Measurements from ENCODE around the gene SLC35E2B. TPM values are rescaled to one million over a fixed set of nuclear protein-coding genes. Genes with fewer than 3 reads are reported as not detected.
"Not testable (repeated sequence)": the region's sequence is repeated elsewhere in the genome, so short reads cannot be mapped to it uniquely, and the experiment has no call there.

Gene SLC35E2B
- total RNA-seq, 1 donor from 2014 or later, result 151 TPM

DNA sequence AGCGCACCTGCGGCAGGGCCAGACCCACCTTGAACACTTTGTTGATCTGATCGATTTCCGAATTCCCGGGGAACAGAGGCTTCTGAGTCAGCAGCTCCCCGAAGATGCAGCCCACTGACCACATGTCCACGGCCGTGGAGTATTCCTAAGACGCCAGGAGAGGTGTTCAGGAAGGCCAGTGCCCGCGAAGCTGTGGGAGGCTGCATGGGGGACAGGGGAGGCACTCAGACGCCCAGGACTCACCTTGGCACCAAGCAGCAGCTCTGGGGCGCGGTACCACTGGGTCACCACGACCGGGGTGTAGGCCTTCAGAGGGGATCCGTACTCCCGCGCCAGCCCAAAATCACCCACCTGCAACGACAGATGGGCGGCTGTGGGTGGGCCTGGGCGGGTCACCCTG, 11.2 kb upstream of the SLC35E2B start:
- Mint-ChIP-seq H3K27me3 (ENCODE audit: unreplicated experiment) (no peaks in the 10 kb centered on the region), H3K27ac (ENCODE audit: unreplicated experiment) (no peak overlapping the region), H3K4me1 (ENCODE audit: low read depth, unreplicated experiment) (no peaks in the 10 kb centered on the region), H3K4me3 (ENCODE audit: unreplicated experiment) (no peak overlapping the region), H3K36me3 (ENCODE audit: unreplicated experiment) (no peaks in the 10 kb centered on the region), H3K9me3 (ENCODE audit: unreplicated experiment) (peaks cover 1% of the 10 kb centered on the region)
- no peak for DNase-seq
- TF ChIP-seq, protein P1, sequence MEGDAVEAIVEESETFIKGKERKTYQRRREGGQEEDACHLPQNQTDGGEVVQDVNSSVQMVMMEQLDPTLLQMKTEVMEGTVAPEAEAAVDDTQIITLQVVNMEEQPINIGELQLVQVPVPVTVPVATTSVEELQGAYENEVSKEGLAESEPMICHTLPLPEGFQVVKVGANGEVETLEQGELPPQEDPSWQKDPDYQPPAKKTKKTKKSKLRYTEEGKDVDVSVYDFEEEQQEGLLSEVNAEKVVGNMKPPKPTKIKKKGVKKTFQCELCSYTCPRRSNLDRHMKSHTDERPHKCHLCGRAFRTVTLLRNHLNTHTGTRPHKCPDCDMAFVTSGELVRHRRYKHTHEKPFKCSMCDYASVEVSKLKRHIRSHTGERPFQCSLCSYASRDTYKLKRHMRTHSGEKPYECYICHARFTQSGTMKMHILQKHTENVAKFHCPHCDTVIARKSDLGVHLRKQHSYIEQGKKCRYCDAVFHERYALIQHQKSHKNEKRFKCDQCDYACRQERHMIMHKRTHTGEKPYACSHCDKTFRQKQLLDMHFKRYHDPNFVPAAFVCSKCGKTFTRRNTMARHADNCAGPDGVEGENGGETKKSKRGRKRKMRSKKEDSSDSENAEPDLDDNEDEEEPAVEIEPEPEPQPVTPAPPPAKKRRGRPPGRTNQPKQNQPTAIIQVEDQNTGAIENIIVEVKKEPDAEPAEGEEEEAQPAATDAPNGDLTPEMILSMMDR (IDR thresholded peaks at IDR 0.05; ENCODE audit: partially characterized antibody, unreplicated experiment), result no peak

DNA sequence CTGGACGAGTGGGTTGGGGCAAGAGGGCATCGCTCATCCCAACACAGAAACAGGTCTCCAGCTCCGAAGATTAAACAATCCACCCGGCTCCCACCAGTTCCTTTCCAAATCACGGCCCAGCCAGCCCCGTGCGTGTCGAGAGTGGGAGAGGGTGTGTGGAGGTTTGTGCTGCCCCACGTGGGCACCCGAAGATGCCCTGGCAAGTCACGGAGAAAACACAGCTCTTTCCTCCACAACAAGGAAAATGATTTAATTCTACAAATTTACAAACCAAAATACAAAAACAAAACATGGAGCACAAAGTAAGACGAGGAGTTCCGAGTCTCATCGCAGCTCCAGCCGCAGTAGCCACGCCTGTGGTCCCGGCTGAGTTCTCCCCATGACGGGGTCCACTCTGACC, 9.9 kb upstream of the SLC35E2B start:
- H3K4me3 Mint-ChIP-seq (ENCODE audit: unreplicated experiment); H3K9me3 Mint-ChIP-seq (ENCODE audit: unreplicated experiment); H3K4me1 Mint-ChIP-seq (ENCODE audit: low read depth, unreplicated experiment); H3K36me3 Mint-ChIP-seq (ENCODE audit: unreplicated experiment); H3K27me3 Mint-ChIP-seq (ENCODE audit: unreplicated experiment); H3K27ac Mint-ChIP-seq (ENCODE audit: unreplicated experiment); DNase-seq: not testable (repeated sequence)

DNA sequence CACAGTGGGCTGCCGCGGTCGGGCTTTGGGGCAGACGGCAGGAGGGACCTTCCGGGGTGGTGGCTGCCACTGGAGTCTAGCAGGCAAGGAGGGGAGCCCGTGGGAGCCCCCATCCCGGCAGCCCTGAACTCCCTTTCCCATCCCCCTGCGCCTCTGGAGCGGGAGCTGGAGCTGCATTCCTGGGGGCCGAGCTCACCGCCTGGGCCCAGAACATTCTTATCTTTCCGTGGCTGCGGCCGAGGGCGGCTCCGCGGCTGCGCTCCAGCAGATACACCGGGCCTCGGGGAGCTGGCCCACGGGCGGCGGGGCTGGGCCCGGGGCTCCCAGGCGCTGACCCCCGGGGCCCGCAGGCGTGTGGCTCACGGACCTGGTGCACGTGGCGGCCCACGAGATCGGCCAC, 8.0 kb upstream of the SLC35E2B start:
- not testable (repeated sequence) for H3K4me1 Mint-ChIP-seq (ENCODE audit: low read depth, unreplicated experiment); H3K27me3 Mint-ChIP-seq (ENCODE audit: unreplicated experiment); H3K9me3 Mint-ChIP-seq (ENCODE audit: unreplicated experiment); H3K36me3 Mint-ChIP-seq (ENCODE audit: unreplicated experiment); DNase-seq; H3K27ac Mint-ChIP-seq (ENCODE audit: unreplicated experiment); H3K4me3 Mint-ChIP-seq (ENCODE audit: unreplicated experiment)

DNA sequence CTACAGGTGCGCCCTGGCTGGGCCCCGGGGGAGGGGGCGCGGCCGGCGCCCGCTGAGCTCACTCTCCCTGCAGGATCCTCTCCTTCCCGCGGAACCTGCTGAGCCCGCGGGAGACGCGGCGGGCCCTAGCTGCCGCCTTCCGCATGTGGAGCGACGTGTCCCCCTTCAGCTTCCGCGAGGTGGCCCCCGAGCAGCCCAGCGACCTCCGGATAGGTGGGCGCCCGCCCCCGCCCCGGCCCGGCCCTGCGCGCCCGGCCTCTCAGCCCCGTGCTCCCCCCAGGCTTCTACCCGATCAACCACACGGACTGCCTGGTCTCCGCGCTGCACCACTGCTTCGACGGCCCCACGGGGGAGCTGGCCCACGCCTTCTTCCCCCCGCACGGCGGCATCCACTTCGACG, 7.5 kb upstream of the SLC35E2B start:
- not testable (repeated sequence) for DNase-seq; H3K36me3 Mint-ChIP-seq (ENCODE audit: unreplicated experiment); H3K27ac Mint-ChIP-seq (ENCODE audit: unreplicated experiment); H3K4me3 Mint-ChIP-seq (ENCODE audit: unreplicated experiment); H3K4me1 Mint-ChIP-seq (ENCODE audit: low read depth, unreplicated experiment); H3K9me3 Mint-ChIP-seq (ENCODE audit: unreplicated experiment); H3K27me3 Mint-ChIP-seq (ENCODE audit: unreplicated experiment)

DNA sequence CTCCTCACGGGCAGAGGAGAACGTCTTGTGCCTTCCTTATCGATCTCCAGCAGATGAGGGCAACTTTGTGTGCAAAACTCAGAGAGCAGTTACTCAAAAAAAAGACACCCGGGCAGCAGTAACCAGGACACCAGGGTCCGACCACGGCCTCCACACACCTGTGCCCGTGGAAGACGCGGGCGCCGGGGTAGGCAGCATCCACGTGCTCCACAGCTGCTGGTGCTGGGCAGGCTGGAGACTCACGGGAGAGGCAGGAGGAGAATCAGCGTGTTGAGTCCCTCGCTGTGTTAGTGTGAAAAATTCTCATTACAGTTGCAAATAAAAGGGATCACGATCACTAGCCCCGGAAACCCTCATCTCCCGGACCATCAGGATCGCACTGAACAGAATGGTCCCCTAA, 6.5 kb upstream of the SLC35E2B start:
- not testable (repeated sequence) for H3K9me3 Mint-ChIP-seq (ENCODE audit: unreplicated experiment); DNase-seq; H3K4me1 Mint-ChIP-seq (ENCODE audit: low read depth, unreplicated experiment); H3K36me3 Mint-ChIP-seq (ENCODE audit: unreplicated experiment); H3K4me3 Mint-ChIP-seq (ENCODE audit: unreplicated experiment); H3K27ac Mint-ChIP-seq (ENCODE audit: unreplicated experiment); H3K27me3 Mint-ChIP-seq (ENCODE audit: unreplicated experiment)

DNA sequence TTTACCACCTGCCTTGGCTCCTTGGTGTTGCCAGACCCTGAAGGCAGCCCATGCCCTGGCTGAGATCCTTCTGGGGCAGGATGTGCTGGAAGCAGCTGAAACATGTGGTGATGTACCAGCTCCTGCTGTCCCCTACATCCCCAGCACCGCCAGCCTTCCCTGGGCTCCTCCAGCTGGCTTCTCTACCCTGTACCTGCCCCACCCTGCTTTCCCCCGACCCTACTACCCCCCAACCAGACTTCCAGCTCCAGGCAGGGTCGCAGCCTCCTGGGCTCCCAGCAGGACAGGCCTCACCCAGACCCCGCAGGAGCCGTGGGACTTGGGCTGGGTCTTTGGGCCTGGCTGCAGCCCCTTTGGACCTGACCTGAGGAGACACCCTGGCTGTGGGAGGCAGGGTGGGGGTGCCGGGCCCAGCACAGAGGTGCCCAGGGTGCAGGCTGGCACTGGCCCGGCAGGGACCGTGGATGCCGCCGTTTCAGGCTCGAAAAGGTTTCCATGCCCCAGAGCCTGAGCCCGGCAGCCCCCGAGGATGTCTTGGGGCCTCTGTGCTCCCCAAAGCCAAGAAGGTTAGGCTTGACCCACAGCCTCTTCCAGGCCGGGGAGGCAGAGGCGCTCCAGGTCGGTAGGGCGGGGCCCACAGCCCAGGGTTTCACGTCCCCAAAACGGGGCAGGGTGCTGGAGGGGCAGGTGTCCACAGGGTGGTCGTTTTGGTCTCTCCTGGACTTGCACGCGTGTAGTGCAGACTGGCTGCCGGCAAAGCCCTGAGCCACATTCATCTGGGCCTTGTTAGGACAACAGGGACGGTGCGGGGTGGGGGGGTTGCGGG, 5.0 kb upstream of the SLC35E2B start:
- H3K4me3 Mint-ChIP-seq (ENCODE audit: unreplicated experiment); H3K27me3 Mint-ChIP-seq (ENCODE audit: unreplicated experiment); H3K9me3 Mint-ChIP-seq (ENCODE audit: unreplicated experiment); H3K4me1 Mint-ChIP-seq (ENCODE audit: low read depth, unreplicated experiment); H3K36me3 Mint-ChIP-seq (ENCODE audit: unreplicated experiment); H3K27ac Mint-ChIP-seq (ENCODE audit: unreplicated experiment); DNase-seq: not testable (repeated sequence)

DNA sequence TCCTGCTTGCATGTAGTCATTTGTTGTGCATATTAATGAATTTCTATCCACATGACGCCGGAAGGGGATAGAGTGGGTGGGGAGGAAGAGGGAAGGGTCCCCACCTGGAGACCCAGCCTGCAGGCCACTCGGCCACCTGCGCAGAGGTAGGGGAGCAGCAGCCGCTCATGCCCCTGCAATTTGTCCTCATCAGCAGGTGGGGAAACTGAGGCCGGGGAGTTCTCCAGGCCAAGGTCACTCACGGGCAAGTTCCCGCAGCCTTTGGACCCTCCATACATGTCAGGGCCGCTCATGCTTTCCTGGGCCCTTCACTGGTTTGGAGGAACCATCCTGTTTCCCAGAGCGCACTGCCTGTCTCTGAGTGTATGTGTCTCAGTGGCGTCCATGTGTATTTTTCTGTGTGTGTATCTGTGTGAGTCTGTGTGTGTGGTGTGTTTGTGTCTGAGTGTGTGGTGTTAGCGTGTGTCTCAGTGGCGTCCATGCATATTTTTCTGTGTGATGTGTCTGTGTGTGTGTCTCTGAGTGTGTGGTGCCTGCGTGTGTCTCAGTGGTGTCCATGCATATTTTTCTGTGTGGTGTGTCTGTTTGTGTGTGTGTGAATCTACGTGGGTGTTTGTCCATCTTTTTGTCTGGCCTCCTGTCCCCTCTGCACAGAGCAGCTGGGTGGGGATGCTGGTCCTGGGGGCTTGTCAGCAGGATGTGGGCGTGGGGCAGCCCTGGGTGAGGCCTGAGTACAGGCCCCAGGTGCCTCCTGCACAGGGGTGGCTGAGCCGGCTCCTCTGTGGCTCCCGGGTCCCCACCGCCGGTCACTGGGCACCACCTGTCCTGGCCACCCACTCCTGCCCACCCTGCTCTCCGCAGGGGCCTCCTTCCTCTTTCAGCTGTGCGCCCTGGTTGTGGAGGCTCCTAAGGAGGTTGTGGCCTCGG, 4.1 kb upstream of the SLC35E2B start:
- DNase-seq; H3K4me3 Mint-ChIP-seq (ENCODE audit: unreplicated experiment); H3K9me3 Mint-ChIP-seq (ENCODE audit: unreplicated experiment); H3K27me3 Mint-ChIP-seq (ENCODE audit: unreplicated experiment); H3K4me1 Mint-ChIP-seq (ENCODE audit: low read depth, unreplicated experiment); H3K36me3 Mint-ChIP-seq (ENCODE audit: unreplicated experiment): not testable (repeated sequence)
- H3K27ac Mint-ChIP-seq (ENCODE audit: unreplicated experiment), result peak overlapping the region; percentile 52

DNA sequence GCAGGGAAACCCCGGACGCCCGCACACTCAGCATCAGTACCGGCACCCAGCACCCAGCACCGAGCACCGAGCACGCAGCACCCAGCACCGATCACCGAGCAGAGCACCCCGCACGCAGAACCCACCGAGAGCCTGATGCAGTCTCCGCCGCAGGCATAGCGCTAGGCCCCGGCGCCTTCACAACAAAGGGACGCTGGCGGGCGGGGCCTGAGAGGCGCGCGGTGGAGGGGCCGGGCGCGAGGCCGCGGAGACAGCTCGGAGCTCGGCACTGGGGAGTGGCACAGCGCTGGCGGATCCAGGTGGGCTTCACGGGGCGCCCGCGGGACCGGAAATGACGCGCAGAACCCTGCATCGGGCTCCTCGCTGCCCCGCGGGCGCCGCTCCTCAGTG, 276 bp downstream of the SLC35E2B start:
- peak; percentile 87 for DNase-seq
- H3K4me1 Mint-ChIP-seq (ENCODE audit: low read depth, unreplicated experiment); H3K9me3 Mint-ChIP-seq (ENCODE audit: unreplicated experiment); H3K36me3 Mint-ChIP-seq (ENCODE audit: unreplicated experiment); H3K27me3 Mint-ChIP-seq (ENCODE audit: unreplicated experiment): not testable (repeated sequence)
- Mint-ChIP-seq H3K27ac (ENCODE audit: unreplicated experiment) (peak overlapping the region; percentile 59), H3K4me3 (ENCODE audit: unreplicated experiment) (peak overlapping the region; percentile 64)

DNA sequence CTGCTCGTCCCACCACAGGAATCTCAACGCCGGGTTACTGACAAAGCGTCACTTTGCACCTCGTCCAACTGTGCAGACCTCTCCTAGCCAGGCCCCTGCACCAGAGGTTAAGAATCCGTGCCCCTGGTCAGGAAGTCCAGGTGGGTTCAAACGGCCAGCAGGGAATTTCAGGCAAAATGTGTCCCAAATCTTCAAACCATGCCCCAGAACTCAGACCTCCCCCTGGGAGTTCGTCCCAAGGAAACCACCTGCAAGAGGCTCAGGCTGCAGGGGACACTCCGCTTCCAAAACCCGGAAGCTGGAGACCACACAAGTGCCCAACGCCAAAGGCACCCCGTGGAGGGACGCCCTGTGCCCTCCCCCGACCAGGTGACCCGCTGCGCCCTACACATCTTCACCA, 1.2 kb downstream of the SLC35E2B start:
- H3K36me3 Mint-ChIP-seq (ENCODE audit: unreplicated experiment); H3K4me3 Mint-ChIP-seq (ENCODE audit: unreplicated experiment); H3K27me3 Mint-ChIP-seq (ENCODE audit: unreplicated experiment); DNase-seq; H3K27ac Mint-ChIP-seq (ENCODE audit: unreplicated experiment); H3K4me1 Mint-ChIP-seq (ENCODE audit: low read depth, unreplicated experiment); H3K9me3 Mint-ChIP-seq (ENCODE audit: unreplicated experiment): not testable (repeated sequence)

DNA sequence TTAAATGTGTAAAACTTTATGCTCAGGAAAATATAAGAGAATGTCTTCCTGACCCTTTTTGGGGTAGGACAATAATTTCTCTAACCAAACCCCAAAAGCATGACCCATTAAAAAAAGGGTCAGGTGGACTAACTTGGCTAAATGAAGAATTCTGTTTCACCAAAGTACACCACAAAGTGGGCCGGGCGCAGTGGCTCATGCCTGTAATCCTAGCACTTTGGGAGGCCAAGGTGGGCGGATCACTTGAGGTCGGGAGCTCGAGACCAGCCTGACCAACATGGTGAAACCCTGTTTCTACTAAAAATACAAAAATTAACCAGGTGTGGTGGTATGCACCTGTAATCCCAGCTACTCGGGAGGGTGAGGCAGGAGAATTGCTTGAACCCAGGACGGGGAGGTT, 3.1 kb downstream of the SLC35E2B start:
- H3K9me3 Mint-ChIP-seq (ENCODE audit: unreplicated experiment); H3K4me1 Mint-ChIP-seq (ENCODE audit: low read depth, unreplicated experiment); H3K4me3 Mint-ChIP-seq (ENCODE audit: unreplicated experiment); H3K36me3 Mint-ChIP-seq (ENCODE audit: unreplicated experiment); H3K27ac Mint-ChIP-seq (ENCODE audit: unreplicated experiment); H3K27me3 Mint-ChIP-seq (ENCODE audit: unreplicated experiment); DNase-seq: not testable (repeated sequence)
